Epithelial cell of proximal tubule (primary cell): ENCODE results near the gene MUC21. TPM values are rescaled to one million over a fixed set of nuclear protein-coding genes. Genes with fewer than 3 reads are reported as not detected.

Experiments
- DNase-seq: peaks from one replicate; pipeline ENCODE4 v3.0.0-alpha.2; 2011; ENCODE audit warnings: low read depth
- H3K4me3 ChIP-seq: 2 replicates; pipeline ENCODE4 v1.5.1; 2011; ENCODE audit warnings: low read depth, mild to moderate bottlenecking, low read length
- CTCF ChIP-seq: conservative IDR thresholded peaks from 2 replicates; pipeline ENCODE4 v1.5.1; 2012; ENCODE audit warnings: low read depth, mild to moderate bottlenecking, low read length
- total RNA-seq: library from RNA; depleted of rRNA; stranded (reverse); fragments of >200 nt; gene quantifications from 2 replicates; pipeline ENCODE4 v1.2.3, GENCODE V29; 2015

The MUC21 gene
- total RNA-seq, 1 donor from 2014 or later: not detected

- H3K4me3 ChIP-seq: peak overlapping the region; percentile 28
- peak; percentile 48 for DNase-seq
- peak; percentile 76 for TF ChIP-seq CTCF
These were observed 41.0 kb upstream of the MUC21 start for GRCh38 chr6:30942338-30943060.

- TF ChIP-seq CTCF: no peak
- no peak for DNase-seq
- no peak overlapping the region for H3K4me3 ChIP-seq
These were observed 39.5 kb upstream of the MUC21 start for GRCh38 chr6:30944051-30944450.

DNA sequence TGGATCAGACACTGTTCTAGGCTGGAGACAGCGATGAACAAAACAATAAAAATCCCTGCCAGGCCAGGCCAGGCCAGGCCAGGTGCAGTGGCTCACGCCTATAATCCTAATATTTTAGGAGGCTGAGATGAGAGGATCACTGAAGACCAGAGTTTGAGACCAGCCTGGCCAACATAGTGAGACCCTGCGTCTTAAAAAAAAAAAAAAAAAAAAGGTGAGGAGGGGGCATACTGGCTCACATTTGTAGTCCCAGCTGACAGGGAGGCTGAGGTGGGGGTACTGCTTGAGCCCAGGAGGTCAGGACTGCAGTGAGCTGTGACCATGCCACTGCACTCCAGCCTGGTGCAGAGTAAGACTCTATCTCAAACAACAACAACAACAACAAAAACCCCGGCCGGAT is 38.2 kb upstream of the MUC21 start:
- H3K4me3 ChIP-seq: no peak overlapping the region
- DNase-seq: no peak
- no peak for TF ChIP-seq CTCF

- DNase-seq: no peak
- TF ChIP-seq CTCF: no peak
- no peak overlapping the region for H3K4me3 ChIP-seq
These were observed 36.3 kb upstream of the MUC21 start for GRCh38 chr6:30947231-30947630.

DNA sequence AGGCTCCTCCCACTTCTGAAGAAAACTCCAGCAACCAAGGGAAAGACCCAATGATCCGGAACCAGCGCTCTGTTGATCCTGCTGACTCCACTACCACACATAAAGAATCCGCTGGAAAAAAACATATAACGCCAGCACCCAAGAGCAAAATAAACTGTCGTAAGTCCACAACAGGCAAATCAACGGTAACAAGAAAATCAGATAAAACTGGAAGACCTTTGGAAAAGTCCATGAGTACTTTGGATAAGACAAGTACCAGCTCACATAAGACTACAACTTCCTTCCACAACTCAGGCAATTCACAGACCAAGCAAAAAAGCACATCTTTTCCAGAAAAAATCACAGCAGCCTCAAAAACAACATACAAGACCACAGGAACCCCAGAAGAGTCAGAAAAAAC is 34.7 kb upstream of the MUC21 start:
- DNase-seq: no peak
- no peak overlapping the region for H3K4me3 ChIP-seq
- TF ChIP-seq CTCF: no peak

GRCh38 chr6:30951907-30952469 is 31.5 kb upstream of the MUC21 start:
- H3K4me3 ChIP-seq: no peak overlapping the region
- no peak for DNase-seq
- TF ChIP-seq CTCF: no peak
